MG63 (cell line): ENCODE results near the gene TDRD5. TPM values are rescaled to one million over a fixed set of nuclear protein-coding genes. Genes with fewer than 3 reads are reported as not detected.

Experiments used
- DNase-seq: peaks from one replicate; pipeline ENCODE4 v3.0.0-alpha.2; 2020
- H3K27me3 ChIP-seq: fragments of 250-450 bp; sonication (Bioruptor Pico); 2 replicates; pipeline ENCODE4 v1.5.1; 2020; ENCODE audit warnings: mild to moderate bottlenecking, moderate library complexity
- H3K36me3 ChIP-seq: fragments of 250-450 bp; sonication (Bioruptor Pico); 2 replicates; pipeline ENCODE4 v1.5.1; 2020; ENCODE audit warnings: mild to moderate bottlenecking, moderate library complexity
- H3K4me3 ChIP-seq: fragments of 250-450 bp; sonication (Bioruptor Pico); 2 replicates; pipeline ENCODE4 v1.5.1; 2020; ENCODE audit warnings: mild to moderate bottlenecking, moderate library complexity
- H3K9me3 ChIP-seq: fragments of 250-450 bp; sonication (Bioruptor Pico); 2 replicates; pipeline ENCODE4 v1.5.1; 2020; ENCODE audit warnings: mild to moderate bottlenecking, moderate library complexity
- total RNA-seq: library from RNA; depleted of rRNA; stranded (reverse); fragments of >200 nt; shearing (Covaris generic); gene quantifications from 2 replicates; pipeline ENCODE4 v1.2.3, GENCODE V29; 2014; ENCODE audit warnings: low replicate concordance; rRNA removed

Gene TDRD5
- total RNA-seq = not detected in 2 replicates

GRCh38 chr1:179591592-179592580 is at the start of gene TDRD5:
TDRD5 (plus strand) TSS chr1:179591832; CDS start chr1:179592616, 784 bp downstream.
- DNase-seq = peak; percentile 24
- H3K36me3 ChIP-seq = no peaks in the 10 kb centered on the region
- H3K27me3 ChIP-seq = peaks cover 55% of the 10 kb centered on the region
- H3K4me3 ChIP-seq = peak within 1 kb of the TSS; percentile 8; the same call in 1 of the 2 replicates
- H3K9me3 ChIP-seq = no peaks in the 10 kb centered on the region

- no peaks in the 10 kb centered on the region for H3K36me3 ChIP-seq
- H3K4me3 ChIP-seq = no peak overlapping the region
- H3K9me3 ChIP-seq = no peaks in the 10 kb centered on the region
- no peak for DNase-seq
- peaks cover 5% of the 10 kb centered on the region; the same call in 1 of the 2 replicates for H3K27me3 ChIP-seq
Measured at GRCh38 chr1:179545321-179545720, 46.3 kb upstream of the TDRD5 start.

GRCh38 chr1:179547021-179547535 is 44.6 kb upstream of the TDRD5 start:
- Histone ChIP-seq H3K9me3 (no peaks in the 10 kb centered on the region), H3K4me3 (no peak overlapping the region), H3K27me3 (no peaks in the 10 kb centered on the region), H3K36me3 (no peaks in the 10 kb centered on the region)
- DNase-seq = no peak

GRCh38 chr1:179548666-179549367 is 42.8 kb upstream of the TDRD5 start:
- no peak for DNase-seq
- no peaks in the 10 kb centered on the region for H3K9me3 ChIP-seq
- peaks cover 3% of the 10 kb centered on the region; the same call in 1 of the 2 replicates for H3K27me3 ChIP-seq
- H3K4me3 ChIP-seq = no peak overlapping the region
- no peaks in the 10 kb centered on the region for H3K36me3 ChIP-seq

- no peaks in the 10 kb centered on the region for H3K9me3 ChIP-seq
- no peak for DNase-seq
- H3K27me3 ChIP-seq = peaks cover 3% of the 10 kb centered on the region; the same call in 1 of the 2 replicates
- H3K4me3 ChIP-seq = no peak overlapping the region
- no peaks in the 10 kb centered on the region for H3K36me3 ChIP-seq
Measured at GRCh38 chr1:179549368-179549700, 42.3 kb upstream of the TDRD5 start.

GRCh38 chr1:179550746-179551682 is 40.6 kb upstream of the TDRD5 start:
- Histone ChIP-seq H3K36me3 (no peaks in the 10 kb centered on the region), H3K27me3 (peaks cover 3% of the 10 kb centered on the region; the same call in 1 of the 2 replicates), H3K4me3 (no peak overlapping the region), H3K9me3 (no peaks in the 10 kb centered on the region)
- DNase-seq = no peak

GRCh38 chr1:179554427-179554826 is 37.2 kb upstream of the TDRD5 start:
- Histone ChIP-seq H3K4me3 (no peak overlapping the region), H3K9me3 (no peaks in the 10 kb centered on the region), H3K36me3 (no peaks in the 10 kb centered on the region), H3K27me3 (peaks cover 5% of the 10 kb centered on the region; the same call in 1 of the 2 replicates)
- no peak for DNase-seq

- Histone ChIP-seq H3K36me3 (no peaks in the 10 kb centered on the region), H3K9me3 (no peaks in the 10 kb centered on the region), H3K27me3 (0 out of 2 replicates have a peak, but pooled peaks cover 3% of the 10 kb centered on the region), H3K4me3 (no peak overlapping the region)
- DNase-seq = no peak
Measured at GRCh38 chr1:179558078-179558477, 33.6 kb upstream of the TDRD5 start.

GRCh38 chr1:179575497-179576314 is 15.9 kb upstream of the TDRD5 start, which contains the start of gene NPHS2:
NPHS2 (minus strand) TSS chr1:179575948; CDS start chr1:179575864, 84 bp downstream.
- Histone ChIP-seq H3K9me3 (no peaks in the 10 kb centered on the region), H3K4me3 (no peak within 1 kb of the TSS), H3K36me3 (no peaks in the 10 kb centered on the region), H3K27me3 (peaks cover 32% of the 10 kb centered on the region)
- DNase-seq = no peak

GRCh38 chr1:179576509-179576908 is 15.1 kb upstream of the TDRD5 start:
- Histone ChIP-seq H3K9me3 (no peaks in the 10 kb centered on the region), H3K27me3 (peaks cover 32% of the 10 kb centered on the region), H3K4me3 (no peak overlapping the region), H3K36me3 (no peaks in the 10 kb centered on the region)
- no peak for DNase-seq

- no peak for DNase-seq
- H3K4me3 ChIP-seq = no peak overlapping the region
- H3K27me3 ChIP-seq = peaks cover 2% of the 10 kb centered on the region; the same call in 1 of the 2 replicates
- no peaks in the 10 kb centered on the region for H3K9me3 ChIP-seq
- H3K36me3 ChIP-seq = no peaks in the 10 kb centered on the region
Measured at GRCh38 chr1:179583771-179584320, 7.8 kb upstream of the TDRD5 start.

- Histone ChIP-seq H3K27me3 (peaks cover under 1% of the 10 kb centered on the region), H3K9me3 (no peaks in the 10 kb centered on the region), H3K4me3 (peak overlapping the region; percentile 39), H3K36me3 (no peaks in the 10 kb centered on the region)
- peak; percentile 63 for DNase-seq
Measured at GRCh38 chr1:179586107-179586823, 5.4 kb upstream of the TDRD5 start.

- no peak overlapping the region for H3K4me3 ChIP-seq
- DNase-seq = no peak
Measured at GRCh38 chr1:179587336-179587735, 4.3 kb upstream of the TDRD5 start.

GRCh38 chr1:179588425-179589024 is 3.1 kb upstream of the TDRD5 start:
- no peaks in the 10 kb centered on the region for H3K36me3 ChIP-seq
- no peak overlapping the region for H3K4me3 ChIP-seq
- DNase-seq = no peak
- peaks cover 23% of the 10 kb centered on the region for H3K27me3 ChIP-seq
- no peaks in the 10 kb centered on the region for H3K9me3 ChIP-seq

More at GRCh38 chr1:179587336-179587735, 4.3 kb upstream of the TDRD5 start:
- no peaks in the 10 kb centered on the region for H3K9me3 ChIP-seq
- peaks cover 11% of the 10 kb centered on the region for H3K27me3 ChIP-seq
- H3K36me3 ChIP-seq = no peaks in the 10 kb centered on the region
